Stimulated activated CD4-positive, alpha-beta T cell treated with anti-CD3 and anti-CD28 coated beads, Interleukin-2, amount 100 ng/mL, for 4 hours (primary cell): Measurements from ENCODE around the gene NOS3.
A peak's percentile ranks its signal among the peaks of the same experiment; 100 is the strongest.

Source experiments
- DNase-seq: peaks from one replicate; pipeline ENCODE4 v3.0.0-alpha.2; 2020; ENCODE audit warnings: low read depth

The NOS3 gene

GRCh38 chr7:150965273-150965830 lies 25.5 kb upstream of the NOS3 start:
- DNase-seq: no peak

- no peak for DNase-seq
Measured at GRCh38 chr7:150966002-150966401, 24.8 kb upstream of the NOS3 start.

DNA sequence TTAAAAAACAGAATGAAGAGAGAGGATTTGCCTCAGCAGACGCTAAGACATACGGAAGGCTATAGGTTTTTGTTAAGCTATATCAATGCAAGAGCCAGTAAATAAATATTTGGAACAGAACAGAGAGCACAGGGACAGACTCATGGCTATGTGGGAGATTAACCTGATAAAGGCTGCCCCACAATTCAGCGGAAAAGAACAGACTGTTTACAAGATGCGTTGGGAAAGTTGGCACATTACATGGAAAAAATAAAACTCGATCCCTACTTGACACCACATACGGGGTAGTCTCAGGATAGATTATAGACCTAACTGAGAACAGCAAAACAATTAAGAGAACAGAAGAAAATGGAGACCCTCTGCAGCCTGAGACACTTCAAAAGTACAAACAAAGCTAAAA lies 23.5 kb upstream of the NOS3 start:
- DNase-seq: no peak

DNA sequence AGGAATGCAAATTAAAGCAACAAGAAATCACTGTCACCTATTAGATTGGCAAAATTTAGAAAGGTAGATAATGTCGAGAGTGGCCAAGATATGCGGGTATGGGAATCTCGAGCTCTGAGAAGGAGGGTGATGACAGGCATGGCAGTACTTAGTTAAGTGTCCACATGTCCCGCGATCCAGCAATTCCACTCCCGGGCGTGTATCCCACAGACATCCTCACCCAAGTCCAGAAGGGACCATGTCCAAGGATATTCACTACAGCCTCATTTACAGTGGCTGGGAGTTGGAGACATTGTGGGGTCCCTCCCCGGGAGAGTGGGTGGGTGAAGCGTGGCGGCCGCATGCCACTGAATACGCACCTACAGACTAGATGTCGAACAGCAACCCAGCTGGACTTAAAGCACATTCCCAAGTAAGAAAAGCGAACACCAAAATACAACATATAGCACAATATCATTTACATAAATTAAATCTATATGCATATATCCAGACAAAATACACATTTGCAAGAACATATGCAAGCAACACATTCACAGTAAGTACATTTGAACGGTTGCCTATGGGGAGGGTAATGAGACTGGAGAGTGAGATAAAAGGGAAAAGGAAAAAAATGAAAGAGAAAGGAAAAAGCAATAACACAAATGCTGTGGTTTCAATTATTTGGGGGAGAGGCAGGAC lies 22.6 kb upstream of the NOS3 start:
- DNase-seq: no peak

- no peak for DNase-seq
Measured at GRCh38 chr7:150968734-150969372, 22.0 kb upstream of the NOS3 start.

GRCh38 chr7:150969475-150969874 lies 21.3 kb upstream of the NOS3 start:
- no peak for DNase-seq

DNA sequence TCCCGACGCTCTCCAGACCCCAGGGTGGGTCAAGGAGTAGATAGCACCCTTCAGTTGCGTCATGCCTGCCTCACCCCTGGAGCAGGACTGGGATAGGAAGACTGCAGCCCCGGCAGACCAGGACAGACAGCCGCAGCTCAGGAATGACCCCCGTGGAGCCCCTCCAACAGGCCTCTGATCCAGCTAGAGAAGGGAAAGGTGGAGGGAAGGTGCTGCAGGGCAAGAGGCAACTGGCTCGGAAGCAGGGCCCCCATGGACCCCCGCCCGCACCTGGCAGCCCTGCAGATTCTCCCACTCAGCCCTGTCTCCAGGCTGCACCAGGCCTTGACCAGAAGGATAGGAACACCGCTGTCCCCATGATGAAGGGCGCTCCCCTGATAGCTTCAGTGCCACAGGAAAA lies 20.4 kb upstream of the NOS3 start:
- DNase-seq: no peak

GRCh38 chr7:150971242-150972022 lies 19.4 kb upstream of the NOS3 start:
- DNase-seq: no peak

DNA sequence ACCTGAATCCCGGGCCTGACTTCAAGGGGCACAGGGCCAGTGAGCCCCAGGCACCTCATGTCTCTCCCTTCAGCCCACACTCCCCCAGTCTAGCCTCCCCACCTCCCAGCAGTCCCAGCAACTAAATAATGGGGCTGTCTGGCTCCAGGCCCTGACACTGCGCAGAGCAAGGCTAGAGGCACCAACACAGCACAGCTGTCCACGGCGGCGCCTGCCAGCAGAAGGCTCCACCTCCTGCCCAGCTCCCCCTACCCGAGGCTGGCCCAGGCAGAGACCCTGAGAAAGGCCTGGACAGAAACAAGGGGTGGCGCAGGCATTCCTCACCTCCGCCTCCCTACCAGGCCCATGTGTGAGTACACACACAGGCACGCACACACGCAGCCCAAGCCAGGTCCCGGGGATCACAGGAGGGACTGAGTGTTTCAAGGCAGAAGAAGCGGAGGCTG lies 18.8 kb upstream of the NOS3 start:
- no peak for DNase-seq

DNA sequence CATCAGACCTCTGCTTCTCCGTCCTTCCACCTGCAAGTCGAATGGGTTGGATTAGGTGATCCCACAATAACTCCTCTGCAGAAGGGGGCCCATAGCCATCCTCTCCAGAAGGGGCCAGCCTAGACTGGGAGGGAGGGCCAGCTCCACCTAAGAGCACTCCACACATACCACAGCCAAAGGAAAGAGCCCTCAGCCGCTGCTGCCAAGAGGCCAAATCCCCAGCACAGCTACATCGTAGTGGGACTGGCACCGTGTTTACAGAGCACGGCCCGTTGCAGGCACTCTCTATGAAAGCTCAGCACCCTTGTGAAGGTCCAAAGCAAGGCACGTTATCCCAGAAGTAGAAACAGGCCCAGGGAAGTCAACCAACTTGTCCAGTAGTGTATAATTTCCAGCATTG lies 18.1 kb upstream of the NOS3 start:
- no peak for DNase-seq

GRCh38 chr7:150973571-150974451 lies 17.0 kb upstream of the NOS3 start:
- DNase-seq: no peak

- DNase-seq: peak; percentile 83
Measured at GRCh38 chr7:150974468-150975391, 16.1 kb upstream of the NOS3 start.

DNA sequence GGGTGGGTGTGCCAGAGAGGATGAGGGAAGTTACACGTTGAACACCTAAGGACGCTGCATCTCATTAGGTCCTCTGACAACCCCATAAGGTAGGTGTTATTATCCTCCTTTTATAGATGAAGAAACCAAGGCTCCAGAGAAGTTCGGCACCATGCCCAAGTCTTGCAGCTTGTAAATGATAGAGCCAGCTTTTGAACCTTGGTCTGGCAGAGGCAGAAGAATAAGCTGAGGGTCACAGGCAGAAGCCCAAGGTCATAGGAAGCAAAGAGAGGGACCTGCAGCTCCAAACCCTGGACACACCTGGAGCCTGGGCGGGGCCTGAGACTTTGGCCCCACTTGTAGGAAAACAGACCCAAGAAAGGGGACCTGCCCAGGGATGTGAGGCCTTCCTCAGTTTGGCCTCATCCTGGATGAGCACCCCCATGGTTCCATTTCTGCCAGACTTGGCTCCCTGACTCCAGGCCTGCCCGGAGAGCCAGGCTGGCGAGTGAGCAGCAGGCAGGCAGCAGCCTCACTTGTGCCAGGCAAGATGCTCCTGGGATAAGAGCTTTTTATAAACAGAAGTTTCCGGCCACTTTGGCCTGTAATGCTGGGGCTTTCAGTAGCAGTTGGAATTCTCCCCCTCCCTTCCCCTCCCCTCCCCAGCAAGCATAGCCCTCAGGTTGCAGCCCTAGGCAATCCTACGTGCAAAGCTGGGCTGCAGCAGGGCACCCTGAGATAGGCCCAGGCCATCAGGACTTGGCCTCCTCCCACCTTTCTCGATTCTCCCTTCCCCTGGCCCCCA lies 15.1 kb upstream of the NOS3 start:
- DNase-seq: no peak

DNA sequence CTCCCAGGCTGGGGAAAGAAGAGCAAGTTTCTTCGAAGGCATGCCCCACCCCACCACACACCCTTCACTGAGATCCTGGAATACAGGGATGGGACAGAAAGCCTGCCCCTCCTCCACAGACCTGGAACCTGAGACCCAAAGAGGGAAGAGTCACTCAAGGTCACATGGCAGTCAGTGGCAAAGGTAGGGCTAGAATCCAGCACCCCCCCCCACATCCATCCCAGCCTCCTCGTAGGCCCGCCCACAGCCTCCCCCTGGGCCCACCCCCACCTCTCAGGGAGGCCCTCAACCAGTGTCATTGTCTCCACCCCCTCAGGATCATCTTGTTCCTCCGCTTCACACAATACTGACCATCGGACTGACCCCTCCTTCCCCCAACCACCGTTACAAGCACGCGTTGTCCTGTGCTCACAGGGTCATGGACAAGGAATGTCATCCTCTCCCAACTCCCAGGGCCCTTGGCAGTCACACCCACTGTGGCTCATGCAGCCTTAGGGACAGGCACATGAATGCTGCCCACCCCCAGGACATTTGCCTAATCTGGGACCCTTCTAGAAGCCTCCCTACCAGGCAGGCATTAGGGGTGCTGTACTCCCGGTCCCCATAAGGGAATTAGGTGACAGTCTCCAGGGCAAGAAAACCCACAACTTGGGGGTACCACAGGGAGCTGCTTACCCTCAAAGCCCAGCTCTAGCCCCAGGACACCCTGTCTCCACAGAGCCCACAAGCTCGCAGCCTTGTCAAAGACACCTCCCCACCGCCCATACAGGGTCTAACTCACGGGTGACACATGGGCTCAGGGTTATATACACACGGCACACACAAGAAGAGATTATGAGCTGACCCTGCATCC lies 14.1 kb upstream of the NOS3 start:
- DNase-seq: no peak

- DNase-seq: no peak
Measured at GRCh38 chr7:150977382-150978125, 13.3 kb upstream of the NOS3 start.

- no peak for DNase-seq
Measured at GRCh38 chr7:150978126-150978789, 12.6 kb upstream of the NOS3 start, which contains the start of gene KCNH2. TSS of gene KCNH2 (minus strand) at chr7:150978321. CDS start at chr7:150977913, 408 bp downstream.

DNA sequence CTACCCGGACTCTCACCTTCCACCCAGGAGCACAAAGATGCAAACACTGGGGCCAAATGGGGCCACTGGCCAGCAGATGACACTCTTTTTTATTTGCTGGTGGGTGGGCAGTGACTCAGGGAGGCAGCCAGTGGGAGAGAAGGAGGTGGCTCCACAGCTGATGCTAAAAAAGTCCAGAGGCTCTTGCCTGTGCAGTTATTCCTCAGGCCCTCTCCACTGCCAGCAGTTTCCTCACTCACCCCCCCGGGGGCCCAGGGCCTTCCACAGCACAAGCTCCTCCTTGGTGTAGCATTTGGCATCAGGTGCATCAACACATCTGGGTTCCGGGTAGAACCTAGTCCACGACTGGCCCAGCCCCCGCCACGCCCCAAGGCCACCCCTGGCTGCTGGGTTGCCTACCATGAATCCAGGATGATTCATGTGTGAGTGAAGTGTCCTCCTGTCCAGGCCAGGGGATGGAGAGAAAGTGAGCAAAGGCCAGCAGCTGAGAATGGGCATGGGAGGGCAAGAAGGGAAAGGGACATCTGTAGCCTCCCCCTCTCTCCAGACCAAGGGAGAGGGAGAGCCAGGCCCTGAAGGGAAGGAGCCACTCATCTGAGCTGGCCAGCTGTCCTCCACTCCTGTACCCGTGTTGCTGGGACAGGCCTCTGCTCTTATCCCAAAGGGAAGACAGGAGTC lies 11.0 kb upstream of the NOS3 start:
- DNase-seq: no peak
